CD4-positive, alpha-beta memory T cell (primary cell): ENCODE data around the gene TMEM138. TPM values are rescaled to one million over a fixed set of nuclear protein-coding genes. Genes with fewer than 3 reads are reported as not detected.

Source experiments
- CTCF ChIA-PET: fragments of 350-600 bp; sonication (Branson Sonifier 250); formaldehyde crosslinking; loops from one replicate; lab custom pipeline; 2021; ENCODE audit warnings: inconsistent platforms; ENCODE audit not compliant: partially characterized antibody; lab: Charles Lee
- POLR2A ChIA-PET: fragments of 350-600 bp; sonication (Branson Sonifier 250); formaldehyde crosslinking; loops from one replicate; lab custom pipeline; 2021; ENCODE audit not compliant: partially characterized antibody; lab: Charles Lee
- DNase-seq, 5 donors: peaks; one replicate each; pipeline versions ENCODE4 v3.0.0 to v3.0.0-alpha.2; 2020 to 2022; ENCODE audit warnings: mixed read lengths in 1 of 5
- H3K27ac ChIP-seq: one replicate; pipeline ENCODE4 v1.7.0; 2013; ENCODE audit warnings: low read depth, low read length
- H3K27me3 ChIP-seq: 2 replicates; pipeline ENCODE4 v1.7.0; 2013; ENCODE audit warnings: mild to moderate bottlenecking, low read length, moderate library complexity; ENCODE audit not compliant: insufficient read depth
- H3K36me3 ChIP-seq: 2 replicates; pipeline ENCODE4 v1.7.0; 2013; ENCODE audit warnings: mild to moderate bottlenecking, low read length, moderate library complexity; ENCODE audit not compliant: insufficient read depth
- H3K4me1 ChIP-seq: 2 replicates; pipeline ENCODE4 v1.7.0; 2013; ENCODE audit warnings: mild to moderate bottlenecking, low read length, moderate library complexity; ENCODE audit not compliant: insufficient read depth
- H3K4me3 ChIP-seq, 2 donors: one replicate each; pipeline ENCODE4 v1.7.0; 2013; ENCODE audit warnings: low read length in 2 of 2, mild to moderate bottlenecking in 1 of 2
- H3K9me3 ChIP-seq, 2 donors: one replicate each; pipeline ENCODE4 v1.7.0; 2013; ENCODE audit warnings: low read length in 2 of 2, control low read depth in 1 of 2; ENCODE audit not compliant: control insufficient read depth in 1 of 2
- H3K27ac Mint-ChIP-seq, 7 donors: one replicate each; pipeline ENCODE4 v1.8.0; 2020 to 2021; ENCODE audit warnings: mixed read lengths in 7 of 7, mild to moderate bottlenecking in 6 of 7, inconsistent platforms in 3 of 7, moderate library complexity in 3 of 7
- H3K27me3 Mint-ChIP-seq, 2 donors: one replicate each; pipeline ENCODE4 v1.8.0; 2020 to 2021; ENCODE audit warnings: mixed read lengths in 2 of 2
- H3K36me3 Mint-ChIP-seq, 2 donors: one replicate each; pipeline ENCODE4 v1.8.0; 2020 to 2021; ENCODE audit warnings: mixed read lengths in 2 of 2, inconsistent platforms in 1 of 2, mild to moderate bottlenecking in 1 of 2
- H3K4me1 Mint-ChIP-seq, 4 donors: one replicate each; pipeline ENCODE4 v1.8.0; 2020 to 2021; ENCODE audit warnings: mixed read lengths in 4 of 4, mild to moderate bottlenecking in 1 of 4
- H3K4me3 Mint-ChIP-seq, 8 donors: one replicate each; pipeline ENCODE4 v1.8.0; 2020 to 2021; ENCODE audit warnings: mixed read lengths in 8 of 8, mild to moderate bottlenecking in 7 of 8, moderate library complexity in 6 of 8, inconsistent platforms in 3 of 8
- H3K9me3 Mint-ChIP-seq, 8 donors: one replicate each; pipeline ENCODE4 v1.8.0; 2020 to 2021; ENCODE audit warnings: mixed read lengths in 8 of 8, mild to moderate bottlenecking in 5 of 8, inconsistent platforms in 3 of 8, moderate library complexity in 1 of 8
- intact Hi-C: fragments of 100-400 bp; cut with micrococcal nuclease; formaldehyde crosslinking; loops from one replicate; pipeline ENCODE4 v1.15.1; 2023
- polyA plus RNA-seq, 2 donors: library from polyadenylated mRNA; unstranded; fragments of 300-500 nt; fragmentation: Illumina TruSeq; gene quantifications; one replicate each; pipeline ENCODE4 v1.2.3, GENCODE V29; 2021
- total RNA-seq, 2 experiments: library from RNA; stranded (reverse); gene quantifications; one replicate each; pipeline ENCODE4 v1.2.3, GENCODE V29; 2021

TMEM138 gene
- total and polyA plus RNA-seq, 4 experiments from 2014 or later, result 49.0 to 62.5 (median 60.2) TPM

- Histone ChIP-seq H3K36me3 (peaks cover 6% of the 10 kb centered on the region), H3K27me3 (no peaks in the 10 kb centered on the region), H3K4me1 (no peaks in the 10 kb centered on the region), H3K4me3 (no peak overlapping the region), H3K27ac (no peak overlapping the region), H3K9me3 (no peaks in the 10 kb centered on the region)
- POLR2A ChIA-PET, result interaction anchor here (1.7 kb wide), 1 partner anchor 21 kb away, joined by 7 read pairs; the partner anchor contains the start of genes CYB561A3 and TMEM138
- intact Hi-C loops, result no loop called here
- H3K27ac Mint-ChIP-seq, result no peak overlapping the region
- no peak overlapping the region for H3K4me3 Mint-ChIP-seq
- DNase-seq, result no peak
- H3K4me1 Mint-ChIP-seq, result peaks cover 0 to 5% (median 1%) of the 10 kb centered on the region in 4 donors
- peaks cover 12 to 16% of the 10 kb centered on the region in 2 donors for H3K36me3 Mint-ChIP-seq
- no peaks in the 10 kb centered on the region for H3K9me3 Mint-ChIP-seq
- CTCF ChIA-PET, result interaction anchor here (1.2 to 10.1 kb wide), 3 partner anchors 43 to 93 kb away, joined by 5 to 442 read pairs (median 5); no protein-coding TSS in a partner anchor
- no peaks in the 10 kb centered on the region for H3K27me3 Mint-ChIP-seq
Measured at GRCh38 chr11:61341706-61342105, 20.5 kb upstream of the TMEM138 start.

- ChIA-PET CTCF (interaction anchor here (1.2 to 10.1 kb wide), 3 partner anchors 43 to 93 kb away, joined by 5 to 442 read pairs (median 5); no protein-coding TSS in a partner anchor), POLR2A (interaction anchor here (1.7 kb wide), 1 partner anchor 20 kb away, joined by 7 read pairs; the partner anchor contains the start of genes CYB561A3 and TMEM138)
- no peak overlapping the region for H3K27ac ChIP-seq
- intact Hi-C loops, result no loop called here
- peaks cover 6% of the 10 kb centered on the region for H3K36me3 ChIP-seq
- no peak overlapping the region for H3K4me3 Mint-ChIP-seq
- H3K4me3 ChIP-seq, result no peak overlapping the region
- no peaks in the 10 kb centered on the region for H3K27me3 Mint-ChIP-seq
- no peak for DNase-seq
- H3K27ac Mint-ChIP-seq, result peak overlapping the region in 1 of 7 donors; percentile 83
- no peaks in the 10 kb centered on the region for H3K4me1 Mint-ChIP-seq
- no peaks in the 10 kb centered on the region for H3K27me3 ChIP-seq
- H3K9me3 ChIP-seq, result no peaks in the 10 kb centered on the region
- H3K4me1 ChIP-seq, result no peaks in the 10 kb centered on the region
- peaks cover 12 to 19% of the 10 kb centered on the region in 2 donors for H3K36me3 Mint-ChIP-seq
- no peaks in the 10 kb centered on the region for H3K9me3 Mint-ChIP-seq
Measured at GRCh38 chr11:61342207-61342803, 19.9 kb upstream of the TMEM138 start.

GRCh38 chr11:61343792-61344745, 18.1 kb upstream of the TMEM138 start:
- H3K9me3 Mint-ChIP-seq, result no peaks in the 10 kb centered on the region
- Histone ChIP-seq H3K4me1 (no peaks in the 10 kb centered on the region), H3K36me3 (peaks cover 9% of the 10 kb centered on the region), H3K4me3 (no peak overlapping the region), H3K27me3 (no peaks in the 10 kb centered on the region), H3K9me3 (no peaks in the 10 kb centered on the region), H3K27ac (no peak overlapping the region)
- ChIA-PET POLR2A (interaction anchor here (1.1 kb wide), 1 partner anchor 18 kb away, joined by 3 read pairs; the partner anchor contains the start of genes CYB561A3 and TMEM138), CTCF (interaction anchor here (1.2 kb wide), 1 partner anchor 8 kb away, joined by 6 read pairs; no protein-coding TSS in a partner anchor)
- no peak for DNase-seq
- H3K36me3 Mint-ChIP-seq, result peaks cover 9 to 31% of the 10 kb centered on the region in 2 donors
- no peaks in the 10 kb centered on the region for H3K4me1 Mint-ChIP-seq
- intact Hi-C loops, result no loop called here
- no peaks in the 10 kb centered on the region for H3K27me3 Mint-ChIP-seq
- H3K4me3 Mint-ChIP-seq, result no peak overlapping the region
- no peak overlapping the region for H3K27ac Mint-ChIP-seq

GRCh38 chr11:61345170-61345610, 17.0 kb upstream of the TMEM138 start:
- CTCF ChIA-PET, result interaction anchor here (1.2 kb wide), 1 partner anchor 9 kb away, joined by 6 read pairs; no protein-coding TSS in a partner anchor
- H3K4me3 Mint-ChIP-seq, result no peak overlapping the region
- peaks cover 9 to 39% of the 10 kb centered on the region in 2 donors for H3K36me3 Mint-ChIP-seq
- peaks cover 0 to 4% (median 0%) of the 10 kb centered on the region in 4 donors for H3K4me1 Mint-ChIP-seq
- Histone ChIP-seq H3K4me3 (no peak overlapping the region), H3K4me1 (no peaks in the 10 kb centered on the region), H3K36me3 (peaks cover 20% of the 10 kb centered on the region), H3K9me3 (no peaks in the 10 kb centered on the region), H3K27me3 (no peaks in the 10 kb centered on the region), H3K27ac (no peak overlapping the region)
- H3K27ac Mint-ChIP-seq, result no peak overlapping the region
- H3K27me3 Mint-ChIP-seq, result no peaks in the 10 kb centered on the region
- no peaks in the 10 kb centered on the region for H3K9me3 Mint-ChIP-seq
- POLR2A ChIA-PET, result interaction anchor here (1.1 kb wide), 1 partner anchor 17 kb away, joined by 3 read pairs; the partner anchor contains the start of genes CYB561A3 and TMEM138
- intact Hi-C loops, result no loop called here
- no peak for DNase-seq

- Histone ChIP-seq H3K4me1 (no peaks in the 10 kb centered on the region), H3K27me3 (no peaks in the 10 kb centered on the region), H3K9me3 (no peaks in the 10 kb centered on the region), H3K27ac (no peak overlapping the region), H3K36me3 (peaks cover 24% of the 10 kb centered on the region), H3K4me3 (no peak overlapping the region)
- ChIA-PET POLR2A (interaction anchor here (2.8 kb wide), 1 partner anchor 16 kb away, joined by 13 read pairs; the partner anchor contains the start of genes CYB561A3 and TMEM138), CTCF (interaction anchor here (0.9 to 1.2 kb wide), 2 partner anchors 10 to 16 kb away, joined by 3 to 6 read pairs; partner anchors contain the start of genes CYB561A3 and TMEM138)
- Mint-ChIP-seq H3K9me3 (no peaks in the 10 kb centered on the region), H3K27ac (peak overlapping the region in 4 of 7 donors; percentile 36 to 75 (median 56)), H3K36me3 (peaks cover 9 to 42% of the 10 kb centered on the region in 2 donors), H3K27me3 (no peaks in the 10 kb centered on the region), H3K4me1 (peaks cover 0 to 4% (median 0%) of the 10 kb centered on the region in 4 donors), H3K4me3 (no peak overlapping the region)
- DNase-seq, result no peak
- intact Hi-C loops, result no loop called here
Measured at GRCh38 chr11:61345954-61346843, 16.0 kb upstream of the TMEM138 start.

- Histone ChIP-seq H3K27me3 (no peaks in the 10 kb centered on the region), H3K27ac (no peak overlapping the region), H3K36me3 (peaks cover 33% of the 10 kb centered on the region), H3K4me3 (no peak overlapping the region), H3K9me3 (no peaks in the 10 kb centered on the region), H3K4me1 (no peaks in the 10 kb centered on the region)
- ChIA-PET CTCF (interaction anchor here (1.2 to 3.2 kb wide), 3 partner anchors 12 to 38 kb away, joined by 3 to 14 read pairs (median 13); partner anchors contain the start of gene TMEM138), POLR2A (interaction anchor here (1.4 to 2.8 kb wide), 2 partner anchors 12 to 14 kb away, joined by 3 to 13 read pairs; partner anchors contain the start of genes CYB561A3 and TMEM138)
- peaks cover 0 to 4% (median 0%) of the 10 kb centered on the region in 4 donors for H3K4me1 Mint-ChIP-seq
- peaks cover 14 to 47% of the 10 kb centered on the region in 2 donors for H3K36me3 Mint-ChIP-seq
- intact Hi-C loops, result no loop called here
- H3K27me3 Mint-ChIP-seq, result no peaks in the 10 kb centered on the region
- H3K9me3 Mint-ChIP-seq, result no peaks in the 10 kb centered on the region
- peak overlapping the region in 2 of 7 donors; percentile 27 to 36 for H3K27ac Mint-ChIP-seq
- no peak for DNase-seq
- no peak overlapping the region for H3K4me3 Mint-ChIP-seq
Measured at GRCh38 chr11:61347916-61348461, 14.2 kb upstream of the TMEM138 start.
